Bladder microvascular endothelial cell (primary cell): Measurements from ENCODE around the gene PTX4. TPM values are rescaled to one million over a fixed set of nuclear protein-coding genes. Genes with fewer than 3 reads are reported as not detected.

Experiments used
- total RNA-seq: library from RNA; depleted of rRNA; stranded (reverse); fragments of >200 nt; gene quantifications from 2 replicates; pipeline ENCODE4 v1.2.3, GENCODE V29; 2014

Gene PTX4, protein sequence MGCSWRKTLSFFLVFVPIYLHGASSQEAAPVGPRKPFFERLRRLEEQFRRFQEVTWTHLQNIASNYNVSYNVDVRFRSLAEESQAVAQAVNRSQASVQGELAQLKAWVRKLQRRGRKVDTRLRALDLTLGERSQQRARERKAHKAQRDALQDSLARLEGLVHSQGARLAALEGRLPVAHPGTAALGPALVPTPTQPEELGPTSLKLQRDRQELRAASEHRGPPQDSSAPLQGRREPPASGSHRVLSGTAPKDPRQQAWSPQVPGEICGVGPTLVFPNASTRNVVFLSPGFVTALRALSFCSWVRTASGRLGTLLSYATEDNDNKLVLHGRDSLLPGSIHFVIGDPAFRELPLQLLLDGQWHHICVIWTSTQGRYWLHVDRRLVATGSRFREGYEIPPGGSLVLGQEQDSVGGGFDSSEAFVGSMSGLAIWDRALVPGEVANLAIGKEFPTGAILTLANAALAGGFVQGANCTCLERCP
- total RNA-seq, result 0.13 and 0.16 TPM in 2 replicates

DNA sequence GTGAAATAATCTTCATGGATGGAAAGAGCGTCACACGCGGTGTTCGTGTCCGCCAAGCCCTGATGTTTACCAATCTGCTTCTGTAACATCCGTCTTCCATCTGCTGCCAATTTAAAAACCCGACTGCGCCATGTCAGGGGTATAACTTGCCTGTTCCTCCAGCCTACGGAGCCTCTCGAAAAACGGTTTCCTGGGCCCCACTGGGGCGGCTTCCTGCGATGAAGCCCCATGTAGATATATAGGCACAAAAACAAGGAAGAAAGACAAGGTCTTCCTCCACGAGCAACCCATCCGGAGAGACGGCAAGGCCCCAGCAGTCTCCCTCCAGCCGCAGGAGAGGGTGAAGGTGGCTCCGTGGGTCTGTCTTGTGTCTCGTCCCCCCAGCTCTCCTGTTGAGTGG, at the start of gene PTX4:
TSS of gene PTX4 (minus strand) at position 326 of the 400 bp plus-strand sequence. CDS start at position 291, 35 bp downstream.

DNA sequence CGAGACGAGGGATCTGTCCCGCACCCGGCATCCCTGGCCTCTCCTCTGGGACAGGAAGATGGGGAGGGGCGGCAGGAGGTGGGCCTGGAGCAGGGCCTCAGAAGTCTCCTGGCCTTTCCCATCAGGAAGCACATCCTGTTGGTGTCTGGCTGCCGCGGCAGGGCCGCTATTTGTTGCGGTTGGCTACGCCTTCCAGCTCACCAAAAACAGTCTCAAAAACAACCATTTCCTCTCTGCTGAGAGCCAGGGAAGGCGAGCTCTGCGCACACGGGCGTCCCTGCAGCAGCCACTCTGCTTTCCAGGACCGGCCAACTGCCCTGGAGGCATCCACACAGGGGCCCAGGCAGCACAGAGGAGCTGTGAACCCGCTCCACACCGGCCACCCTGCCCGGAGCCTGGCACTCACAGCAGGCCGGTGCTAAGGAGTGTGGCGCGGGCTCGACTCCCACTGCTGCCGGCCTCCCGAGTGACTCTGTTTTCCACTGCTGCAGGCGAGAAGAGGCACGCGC, 44.8 kb upstream of the PTX4 start, which contains the start of gene TMEM204:
TSS of gene TMEM204 (plus strand) at position 224 of the 509 bp plus-strand sequence. CDS start 610 bp downstream, outside the sequence.

DNA sequence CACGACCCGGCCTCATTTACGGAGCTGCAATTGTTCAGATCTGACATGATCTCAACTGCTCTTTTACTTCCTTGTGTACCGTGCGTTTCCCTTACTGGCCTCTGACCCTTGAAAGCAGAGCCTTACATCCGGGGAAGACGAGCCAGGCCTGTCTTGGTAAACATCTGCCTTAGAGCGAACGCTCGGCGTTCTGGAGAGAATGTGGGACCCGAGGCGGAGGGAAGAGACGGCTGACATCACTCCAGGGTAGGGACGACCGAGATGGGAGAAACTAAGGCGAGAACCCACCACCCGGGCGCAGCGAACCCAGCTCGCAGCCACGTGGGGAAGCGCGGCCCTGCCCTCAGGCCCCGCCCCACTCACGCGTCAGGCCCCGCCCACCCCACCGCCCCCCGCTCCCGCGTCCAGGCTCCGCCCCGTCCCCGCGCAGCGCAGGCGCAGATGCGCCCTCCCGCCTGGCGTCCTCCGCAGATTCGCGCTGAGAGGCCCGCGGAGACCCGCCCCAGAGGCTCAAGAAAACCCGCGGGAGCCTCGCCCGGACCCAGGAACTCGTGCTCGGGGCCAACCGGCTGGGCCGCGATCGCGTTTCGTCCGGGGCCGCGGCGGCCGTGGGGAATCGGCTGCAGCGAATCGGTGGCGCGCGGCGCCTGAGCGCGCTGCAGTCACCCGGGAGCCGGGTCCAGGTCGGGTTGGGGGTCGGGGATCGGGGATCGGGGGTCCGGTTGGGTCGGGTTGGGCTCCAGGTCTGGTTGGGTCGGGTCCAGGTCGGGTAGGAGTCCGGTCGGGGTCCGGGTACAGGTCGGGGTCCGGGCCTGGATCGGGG, 4.4 kb upstream of the PTX4 start, which contains the start of gene TELO2:
TSS of gene TELO2 (plus strand) at position 438 of the 823 bp plus-strand sequence. CDS start 922 bp downstream, outside the sequence.

DNA sequence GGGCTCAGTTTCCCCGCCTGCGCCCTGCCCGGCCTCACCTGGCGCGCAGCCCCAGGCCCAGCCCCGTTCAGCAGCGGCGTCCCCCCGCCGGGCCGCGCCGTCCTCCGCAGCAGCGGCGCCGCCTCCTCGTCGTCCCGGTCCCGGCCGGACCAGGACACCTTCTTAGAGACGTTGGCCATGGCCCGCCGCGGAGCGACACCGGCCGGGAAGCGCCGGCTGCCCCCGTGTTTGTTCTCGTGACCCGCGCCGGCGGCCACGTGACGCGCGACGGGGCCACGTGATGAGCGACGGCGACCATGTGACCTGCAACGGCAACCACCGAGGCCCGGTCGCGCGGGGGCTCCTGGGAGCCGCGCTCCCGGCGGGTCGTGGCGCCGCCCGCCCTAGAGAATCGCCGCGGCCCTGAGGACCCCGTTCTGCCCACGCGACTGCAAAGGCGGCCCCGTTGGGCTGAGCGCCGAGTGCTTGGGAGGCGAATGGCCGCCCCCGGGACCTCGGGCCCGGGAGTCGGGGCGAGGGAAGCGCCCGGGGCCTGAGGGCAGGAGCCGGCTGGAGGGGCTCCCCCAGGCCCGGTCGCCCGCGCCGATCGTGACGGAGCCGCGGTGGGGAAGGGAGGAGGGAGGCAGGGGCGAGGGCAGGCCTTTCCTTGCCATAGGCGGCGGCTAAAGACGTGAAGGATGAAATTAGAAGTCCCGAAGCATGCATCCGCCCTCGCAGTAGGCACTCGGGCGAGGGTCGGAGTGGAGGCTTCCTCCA, 13.8 kb downstream of the PTX4 start, which contains the start of gene CLCN7:
TSS of gene CLCN7 (minus strand) at position 233 of the 756 bp plus-strand sequence. CDS start at position 179, 54 bp downstream.

DNA sequence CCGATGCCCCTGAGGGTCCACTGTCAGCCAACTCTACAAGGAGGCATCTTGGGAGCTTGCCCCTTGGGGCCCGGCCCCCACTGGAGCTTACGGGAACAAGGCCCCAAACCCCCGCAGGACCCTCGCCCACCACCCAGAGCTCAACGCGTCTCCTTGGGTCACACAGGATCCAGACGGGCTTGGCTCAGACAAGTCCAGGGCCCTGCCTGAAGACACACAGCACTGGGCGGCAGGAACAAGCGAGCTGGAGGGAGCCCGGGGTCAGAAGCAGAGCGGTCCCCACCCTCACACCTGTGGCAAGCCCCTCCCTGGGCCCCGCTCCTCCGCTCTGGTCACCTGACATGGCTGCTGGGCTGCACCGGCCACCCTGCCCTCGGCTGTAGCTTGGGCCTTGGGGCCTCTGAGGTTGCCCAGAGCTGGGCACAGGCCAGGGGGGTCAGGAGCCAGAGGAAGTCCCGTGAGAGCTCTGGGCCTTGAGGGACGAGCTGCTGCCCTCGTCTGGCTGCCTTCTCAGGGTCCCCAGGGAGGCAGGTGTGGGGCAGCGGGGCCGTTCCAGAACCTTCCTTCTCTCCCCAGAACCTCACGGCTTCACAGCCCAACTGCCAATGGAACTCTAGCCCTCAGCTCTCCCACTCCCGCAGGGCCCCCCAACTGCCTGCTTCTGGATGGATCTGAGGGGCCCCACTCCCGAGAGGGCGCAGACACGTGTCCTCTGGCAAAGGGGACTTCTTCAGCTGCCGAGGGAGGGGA, 44.6 kb downstream of the PTX4 start, which contains the start of gene CCDC154:
TSS of gene CCDC154 (minus strand) at position 577 of the 750 bp plus-strand sequence. CDS start at position 343, 234 bp downstream.

Other genes with a start within 250 kb of the PTX4 start
- gene TPSAB1, start 248.2 kb downstream of the PTX4 start, total RNA-seq, result not detected in 2 replicates
- not detected in 2 replicates for gene TPSD1, start 232.9 kb downstream of the PTX4 start, total RNA-seq
- 33.7 and 65.7 TPM in 2 replicates for gene UBE2I, start 179.3 kb downstream of the PTX4 start, total RNA-seq
- 1.0 and 3.7 TPM in 2 replicates for gene BAIAP3, start 155.3 kb downstream of the PTX4 start, total RNA-seq
- 50.3 and 52.1 TPM in 2 replicates for gene TSR3, start 137.1 kb downstream of the PTX4 start, total RNA-seq
- 27.7 and 54.7 TPM in 2 replicates for gene GNPTG, start 137.0 kb downstream of the PTX4 start, total RNA-seq
- gene UNKL, start 74.2 kb downstream of the PTX4 start, total RNA-seq, result 5.7 and 13.5 TPM in 2 replicates
- 16.4 and 20.7 TPM in 2 replicates for gene UQCC4, start 68.2 kb downstream of the PTX4 start, total RNA-seq
- not detected in 2 replicates for gene PERCC1, start 57.9 kb downstream of the PTX4 start, total RNA-seq
- gene CCDC154, start 44.4 kb downstream of the PTX4 start, total RNA-seq, result under 0.01 and 0.25 TPM in 2 replicates
- 44.7 and 105 TPM in 2 replicates for gene CLCN7, start 13.9 kb downstream of the PTX4 start, total RNA-seq
- gene TELO2, start 4.4 kb upstream of the PTX4 start, total RNA-seq, result 15.2 and 20.0 TPM in 2 replicates
- gene TMEM204, start 44.7 kb upstream of the PTX4 start, total RNA-seq, result 57.5 and 67.7 TPM in 2 replicates
- gene IFT140, start 123.1 kb upstream of the PTX4 start, total RNA-seq, result 11.5 and 22.9 TPM in 2 replicates
- gene CRAMP1, start 123.4 kb upstream of the PTX4 start, total RNA-seq, result 6.0 and 15.6 TPM in 2 replicates
- 31.1 and 64.1 TPM in 2 replicates for gene JPT2, start 189.3 kb upstream of the PTX4 start, total RNA-seq
- 21.9 and 50.8 TPM in 2 replicates for gene MAPK8IP3, start 217.3 kb upstream of the PTX4 start, total RNA-seq